ENCODE results near the gene CD82. TPM values are rescaled to one million over a fixed set of nuclear protein-coding genes. Genes with fewer than 3 reads are reported as not detected.

Gene CD82
- total and polyA plus RNA-seq, 2 donors from 2014 or later = 59.3 to 94.4 TPM

DNA sequence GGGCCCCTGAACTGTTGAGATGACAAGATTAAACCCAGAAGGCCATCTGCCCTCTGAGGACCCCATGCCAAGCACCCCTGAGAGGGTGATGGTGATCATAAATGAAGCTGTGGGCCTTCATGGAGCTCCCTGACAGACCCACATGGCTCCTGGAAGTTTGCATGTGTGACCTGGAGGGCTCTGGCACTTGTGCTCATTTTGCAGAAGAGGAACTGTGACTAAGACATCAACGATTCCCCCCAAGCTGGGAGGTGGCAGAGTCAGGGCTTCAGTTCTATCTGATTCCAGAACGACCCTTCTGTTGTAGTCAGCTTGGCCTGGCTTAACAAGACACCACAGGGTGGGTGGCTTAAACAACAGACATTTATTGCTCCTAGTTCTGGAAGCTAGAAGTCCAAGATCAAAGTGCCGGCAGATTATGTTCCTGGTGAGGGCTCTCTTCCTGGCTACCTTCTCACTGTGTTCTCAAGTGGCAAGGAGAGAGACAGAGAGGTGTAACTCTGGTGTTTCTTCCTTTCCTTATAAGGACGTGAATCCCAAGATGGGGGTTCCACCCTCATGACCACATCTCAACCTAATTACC is 46.4 kb upstream of the CD82 start:
- Histone ChIP-seq H3K27me3 (ENCODE audit: control insufficient read depth, insufficient read depth, low read length) (no peaks in the 10 kb centered on the region), H3K9me3 (ENCODE audit: control insufficient read depth in 2 of 3, insufficient read depth in 1 of 3, low read length in 3 of 3) (no peaks in the 10 kb centered on the region), H3K36me3 (ENCODE audit: control insufficient read depth in 2 of 3, insufficient read depth in 3 of 3, low read length in 3 of 3) (no peaks in the 10 kb centered on the region), H3K27ac (ENCODE audit: low read depth in 2 of 2, low read length in 2 of 2) (no peak overlapping the region), H3K9ac (ENCODE audit: low read length in 3 of 3) (no peak overlapping the region), H3K4me3 (ENCODE audit: low read length in 3 of 3) (no peak overlapping the region), H3K4me1 (ENCODE audit: control insufficient read depth in 2 of 3, insufficient read depth in 2 of 3, low read depth in 1 of 3, low read length in 3 of 3) (no peaks in the 10 kb centered on the region)
- FAIRE-seq (no peak), DNase-seq (peak in 2 of 5 donors; percentile 46 to 68)
- intact Hi-C loops (cut with DNase I) = no loop called here
- TF ChIP-seq, protein P1, sequence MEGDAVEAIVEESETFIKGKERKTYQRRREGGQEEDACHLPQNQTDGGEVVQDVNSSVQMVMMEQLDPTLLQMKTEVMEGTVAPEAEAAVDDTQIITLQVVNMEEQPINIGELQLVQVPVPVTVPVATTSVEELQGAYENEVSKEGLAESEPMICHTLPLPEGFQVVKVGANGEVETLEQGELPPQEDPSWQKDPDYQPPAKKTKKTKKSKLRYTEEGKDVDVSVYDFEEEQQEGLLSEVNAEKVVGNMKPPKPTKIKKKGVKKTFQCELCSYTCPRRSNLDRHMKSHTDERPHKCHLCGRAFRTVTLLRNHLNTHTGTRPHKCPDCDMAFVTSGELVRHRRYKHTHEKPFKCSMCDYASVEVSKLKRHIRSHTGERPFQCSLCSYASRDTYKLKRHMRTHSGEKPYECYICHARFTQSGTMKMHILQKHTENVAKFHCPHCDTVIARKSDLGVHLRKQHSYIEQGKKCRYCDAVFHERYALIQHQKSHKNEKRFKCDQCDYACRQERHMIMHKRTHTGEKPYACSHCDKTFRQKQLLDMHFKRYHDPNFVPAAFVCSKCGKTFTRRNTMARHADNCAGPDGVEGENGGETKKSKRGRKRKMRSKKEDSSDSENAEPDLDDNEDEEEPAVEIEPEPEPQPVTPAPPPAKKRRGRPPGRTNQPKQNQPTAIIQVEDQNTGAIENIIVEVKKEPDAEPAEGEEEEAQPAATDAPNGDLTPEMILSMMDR (IDR thresholded peaks at IDR 0.05; ENCODE audit: borderline replicate concordance, extremely low read depth, insufficient read depth) = no peak

DNA sequence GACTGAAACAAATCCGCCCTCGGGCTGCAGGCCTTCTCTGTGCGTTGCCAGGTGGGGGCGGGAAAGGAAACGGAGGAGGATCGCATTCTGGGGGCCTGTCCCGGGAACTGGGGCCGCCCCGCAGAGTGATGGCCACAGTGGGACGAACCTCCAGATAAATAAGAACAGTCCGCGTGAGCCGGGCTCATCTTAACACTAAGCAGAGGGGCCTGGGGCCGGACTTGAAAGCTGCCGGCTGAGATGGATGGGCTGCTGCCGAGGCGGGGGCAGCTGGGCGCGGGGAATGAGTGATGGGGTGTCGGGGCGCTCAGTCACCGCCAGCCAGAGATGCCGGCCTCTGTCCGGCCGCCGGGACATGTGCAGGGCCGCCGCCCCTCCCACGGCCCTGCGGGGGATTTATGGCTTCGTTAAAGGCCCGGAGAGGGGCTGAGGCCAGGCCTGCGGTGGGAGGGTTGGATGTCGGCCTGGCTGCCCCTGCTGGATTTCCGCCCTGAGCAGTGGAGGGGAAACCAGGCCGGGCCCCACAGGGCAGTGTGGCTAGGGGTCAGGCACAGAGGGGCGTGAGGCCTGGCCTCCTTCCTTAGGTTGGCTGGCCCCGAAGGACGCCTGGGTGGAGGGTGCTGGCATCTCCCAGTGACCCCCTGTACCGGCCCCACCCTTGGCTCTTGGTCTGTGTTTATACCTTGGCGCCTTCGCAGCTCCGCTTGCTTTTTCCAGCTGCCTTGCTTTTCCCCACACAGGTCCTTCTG is 45.3 kb upstream of the CD82 start:
- no peak overlapping the region for H3K27ac ChIP-seq (ENCODE audit: low read depth in 2 of 2, low read length in 2 of 2)
- H3K4me1 ChIP-seq (ENCODE audit: control insufficient read depth in 2 of 3, insufficient read depth in 2 of 3, low read depth in 1 of 3, low read length in 3 of 3) = no peaks in the 10 kb centered on the region
- DNase-seq (peak in 4 of 5 donors; percentile 89 to 94 (median 91)), FAIRE-seq (no peak)
- TF ChIP-seq, protein P1 (IDR thresholded peaks at IDR 0.05; ENCODE audit: borderline replicate concordance, extremely low read depth, insufficient read depth) = no peak
- no peaks in the 10 kb centered on the region for H3K27me3 ChIP-seq (ENCODE audit: control insufficient read depth, insufficient read depth, low read length)
- H3K9me3 ChIP-seq (ENCODE audit: control insufficient read depth in 2 of 3, insufficient read depth in 1 of 3, low read length in 3 of 3) = no peaks in the 10 kb centered on the region
- intact Hi-C loops (cut with DNase I) = no loop called here
- no peak overlapping the region for H3K9ac ChIP-seq (ENCODE audit: low read length in 3 of 3)
- no peaks in the 10 kb centered on the region for H3K36me3 ChIP-seq (ENCODE audit: control insufficient read depth in 2 of 3, insufficient read depth in 3 of 3, low read length in 3 of 3)
- no peak overlapping the region for H3K4me3 ChIP-seq (ENCODE audit: low read length in 3 of 3)

DNA sequence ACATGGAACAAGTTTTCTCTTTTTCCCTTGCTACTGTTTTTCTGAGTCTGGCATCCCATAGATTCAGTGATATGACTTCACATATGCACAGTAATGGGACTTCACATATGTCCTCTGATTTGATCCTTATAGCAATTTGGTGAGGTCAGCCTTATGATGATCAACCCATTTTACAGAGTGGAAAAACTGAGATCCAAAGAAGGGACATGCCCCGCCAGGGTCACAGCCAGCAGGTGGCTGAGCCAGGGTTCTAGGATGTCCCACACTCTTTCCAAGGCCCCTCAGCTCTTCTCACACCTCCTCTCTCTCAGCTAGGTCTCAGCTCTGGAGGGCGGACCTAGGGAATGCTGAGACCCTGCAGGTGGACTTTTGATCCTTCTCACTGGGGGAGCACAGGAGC is 44.3 kb upstream of the CD82 start:
- Histone ChIP-seq H3K9me3 (ENCODE audit: control insufficient read depth in 2 of 3, insufficient read depth in 1 of 3, low read length in 3 of 3) (no peaks in the 10 kb centered on the region), H3K4me1 (ENCODE audit: control insufficient read depth in 2 of 3, insufficient read depth in 2 of 3, low read depth in 1 of 3, low read length in 3 of 3) (no peaks in the 10 kb centered on the region), H3K27ac (ENCODE audit: low read depth in 2 of 2, low read length in 2 of 2) (no peak overlapping the region), H3K27me3 (ENCODE audit: control insufficient read depth, insufficient read depth, low read length) (no peaks in the 10 kb centered on the region), H3K36me3 (ENCODE audit: control insufficient read depth in 2 of 3, insufficient read depth in 3 of 3, low read length in 3 of 3) (no peaks in the 10 kb centered on the region), H3K9ac (ENCODE audit: low read length in 3 of 3) (no peak overlapping the region), H3K4me3 (ENCODE audit: low read length in 3 of 3) (no peak overlapping the region)
- TF ChIP-seq, protein P1 (IDR thresholded peaks at IDR 0.05; ENCODE audit: borderline replicate concordance, extremely low read depth, insufficient read depth) = no peak
- FAIRE-seq = no peak
- intact Hi-C loops (cut with DNase I) = no loop called here
- no peak for DNase-seq

Measured in kidney (tissue), 14 donors.